HepG2 (cell line): ENCODE measurements around the gene HLF. TPM values are rescaled to one million over a fixed set of nuclear protein-coding genes. Genes with fewer than 3 reads are reported as not detected.

Source experiments
- CTCF ChIP-seq: sonication (generic); formaldehyde crosslinking; IDR thresholded peaks from 2 replicates; pipeline ENCODE4 v1.5.0; 2020; ENCODE audit warnings: mild to moderate bottlenecking, missing genetic modification reagents, moderate library complexity
- ELF3 ChIP-seq: IDR thresholded peaks from 2 replicates; pipeline ENCODE4 v1.6.1; 2016; ENCODE audit warnings: missing genetic modification reagents, missing compliant biosample characterization
- KMT2A ChIP-seq: sonication (generic); formaldehyde crosslinking; IDR thresholded peaks from 2 replicates; pipeline ENCODE4 v1.4.0; 2020; ENCODE audit warnings: missing genetic modification reagents
- MBD4 ChIP-seq: IDR thresholded peaks from 2 replicates; pipeline ENCODE4 v1.6.1; 2012; ENCODE audit warnings: low read length, inconsistent platforms, borderline replicate concordance
- MEF2D ChIP-seq: sonication (generic); formaldehyde crosslinking; IDR thresholded peaks from 2 replicates; pipeline ENCODE4 v1.5.1; 2020; ENCODE audit warnings: mild to moderate bottlenecking, missing genetic modification reagents
- POLR2A ChIP-seq, 2 experiments: IDR thresholded peaks; 2 replicates each; pipeline ENCODE4 v1.6.1; 2011; ENCODE audit warnings: low read depth in 2 of 2, low read length in 2 of 2, mild to moderate bottlenecking in 1 of 2, moderate library complexity in 1 of 2; ENCODE audit not compliant: insufficient read depth in 1 of 2
- POLR2AphosphoS2 ChIP-seq: IDR thresholded peaks from 2 replicates; pipeline ENCODE4 v1.6.1; 2011; ENCODE audit warnings: low read depth, low read length, improper control_type of control experiment
- RBM22 ChIP-seq: fragments of 200-400 bp; formaldehyde crosslinking; optimal IDR thresholded peaks from 2 replicates; pipeline ENCODE3; 2017; ENCODE audit warnings: mild to moderate bottlenecking, low read length, moderate library complexity
- SMYD3 ChIP-seq: sonication (generic); formaldehyde crosslinking; IDR thresholded peaks from 2 replicates; pipeline ENCODE4 v1.8.1; 2023; ENCODE audit warnings: mild to moderate bottlenecking, missing genetic modification reagents
- SNAPC5 ChIP-seq: sonication (generic); formaldehyde crosslinking; IDR thresholded peaks from 2 replicates; pipeline ENCODE4 v1.8.1; 2023; ENCODE audit warnings: mild to moderate bottlenecking, missing genetic modification reagents, borderline replicate concordance
- ZBTB3 ChIP-seq: sonication (generic); formaldehyde crosslinking; IDR thresholded peaks from 2 replicates; pipeline ENCODE4 v1.4.0; 2020; ENCODE audit warnings: low read depth, mild to moderate bottlenecking, moderate library complexity, missing genetic modification reagents, borderline replicate concordance
- ZNF124 ChIP-seq: sonication (generic); formaldehyde crosslinking; IDR thresholded peaks from 2 replicates; pipeline ENCODE4 v1.4.0; 2020; ENCODE audit warnings: missing genetic modification reagents
- ZNF333 ChIP-seq: sonication (generic); formaldehyde crosslinking; IDR thresholded peaks from 2 replicates; pipeline ENCODE4 v1.4.0; 2020; ENCODE audit warnings: mild to moderate bottlenecking, missing genetic modification reagents, borderline replicate concordance
- ZNF383 ChIP-seq: sonication (generic); formaldehyde crosslinking; IDR thresholded peaks from 2 replicates; pipeline ENCODE4 v1.4.0; 2020; ENCODE audit warnings: missing genetic modification reagents, mild to moderate bottlenecking, borderline replicate concordance
- ZNF44 ChIP-seq: sonication (generic); formaldehyde crosslinking; IDR thresholded peaks from 2 replicates; pipeline ENCODE4 v1.5.1; 2020; ENCODE audit warnings: mild to moderate bottlenecking, missing genetic modification reagents
- ZNF607 ChIP-seq: sonication (generic); formaldehyde crosslinking; IDR thresholded peaks from 2 replicates; pipeline ENCODE4 v1.5.1; 2020; ENCODE audit warnings: missing genetic modification reagents, mild to moderate bottlenecking, borderline replicate concordance
- ZNF644 ChIP-seq: IDR thresholded peaks from 2 replicates; pipeline ENCODE4 v1.6.1; 2016; ENCODE audit warnings: low read depth
- ZNF747 ChIP-seq: sonication (generic); formaldehyde crosslinking; IDR thresholded peaks from 2 replicates; pipeline ENCODE4 v1.8.1; 2023; ENCODE audit warnings: missing genetic modification reagents, mild to moderate bottlenecking, borderline replicate concordance
- polyA plus RNA-seq, 8 experiments: library from polyadenylated mRNA; depleted of rRNA in 3 of 8; stranded (reverse) in 7 of 8; unstranded in 1 of 8; fragments of >200 nt; fragmentation: Illumina TruSeq in 4 of 8; extraction: Trizol in 4 of 8; gene quantifications; 2 replicates each; pipeline versions ENCODE4 v1.2.1 to v1.2.3, GENCODE V29; 2011 to 2016; ENCODE audit warnings: low read depth in 4 of 8, missing spikeins in 1 of 8, mixed read lengths in 1 of 8; ENCODE audit not compliant: insufficient read depth in 1 of 8
- total RNA-seq, 5 experiments: library from RNA; depleted of rRNA; stranded (reverse); fragments of >200 nt; fragmentation: Illumina TruSeq; extraction: Trizol; gene quantifications; 2 replicates each; pipeline ENCODE4 v1.2.3, GENCODE V29; 2016; ENCODE audit warnings: low read depth in 1 of 5
- TF ChIP-seq, protein P1 (sequence below): sonication (generic); formaldehyde crosslinking; IDR thresholded peaks from 2 replicates; pipeline ENCODE4 v1.9.0; 2021; ENCODE audit warnings: mild to moderate bottlenecking, missing genetic modification reagents
- TF ChIP-seq, protein P2 (sequence below): sonication (generic); formaldehyde crosslinking; IDR thresholded peaks from 2 replicates; pipeline ENCODE4 v1.8.1; 2023; ENCODE audit warnings: mild to moderate bottlenecking, inconsistent platforms, moderate library complexity, missing genetic modification reagents, borderline replicate concordance

Gene HLF
- total and polyA plus RNA-seq, 2 of the 13 experiments (the other 11 are each of a cell fraction or from before 2014, with no cell fraction given): 202 to 346 TPM

GRCh38 chr17:55324296-55324978 lies 59.7 kb downstream of the HLF start (continued):
- TF ChIP-seq SNAPC5 (CRISPR knock-in tag) (no peak), ZNF644 (CRISPR knock-in tag) (no peak), MEF2D (CRISPR knock-in tag) (0 out of 2 replicates have a peak, but pooled peaks have one; percentile 9), SMYD3 (CRISPR knock-in tag) (0 out of 2 replicates have a peak, but pooled peaks have one; percentile 54), ZBTB3 (CRISPR knock-in tag) (no peak), ZNF747 (CRISPR knock-in tag) (no peak), POLR2AphosphoS2 (peak; percentile 96), POLR2A (IDR thresholded peaks at IDR 0.05; ENCODE audit: insufficient read depth in 1 of 2, low read depth in 2 of 2, low read length in 2 of 2) (peak in 1 of 2 experiments; percentile 62; a peak in 3 of 4 replicates), ZNF124 (CRISPR knock-in tag) (no peak), ZNF333 (CRISPR knock-in tag) (no peak), ZNF44 (CRISPR knock-in tag) (no peak), ZNF607 (CRISPR knock-in tag) (no peak), KMT2A (CRISPR knock-in tag) (no peak), RBM22 (peak; percentile 100), ZNF383 (CRISPR knock-in tag) (0 out of 2 replicates have a peak, but pooled peaks have one; percentile 70), CTCF (CRISPR knock-in tag) (peak; percentile 67), ELF3 (CRISPR knock-in tag) (0 out of 2 replicates have a peak, but pooled peaks have one; percentile 6), MBD4 (peak; percentile 90; the same call in 1 of the 2 replicates)
- TF ChIP-seq, protein P1, sequence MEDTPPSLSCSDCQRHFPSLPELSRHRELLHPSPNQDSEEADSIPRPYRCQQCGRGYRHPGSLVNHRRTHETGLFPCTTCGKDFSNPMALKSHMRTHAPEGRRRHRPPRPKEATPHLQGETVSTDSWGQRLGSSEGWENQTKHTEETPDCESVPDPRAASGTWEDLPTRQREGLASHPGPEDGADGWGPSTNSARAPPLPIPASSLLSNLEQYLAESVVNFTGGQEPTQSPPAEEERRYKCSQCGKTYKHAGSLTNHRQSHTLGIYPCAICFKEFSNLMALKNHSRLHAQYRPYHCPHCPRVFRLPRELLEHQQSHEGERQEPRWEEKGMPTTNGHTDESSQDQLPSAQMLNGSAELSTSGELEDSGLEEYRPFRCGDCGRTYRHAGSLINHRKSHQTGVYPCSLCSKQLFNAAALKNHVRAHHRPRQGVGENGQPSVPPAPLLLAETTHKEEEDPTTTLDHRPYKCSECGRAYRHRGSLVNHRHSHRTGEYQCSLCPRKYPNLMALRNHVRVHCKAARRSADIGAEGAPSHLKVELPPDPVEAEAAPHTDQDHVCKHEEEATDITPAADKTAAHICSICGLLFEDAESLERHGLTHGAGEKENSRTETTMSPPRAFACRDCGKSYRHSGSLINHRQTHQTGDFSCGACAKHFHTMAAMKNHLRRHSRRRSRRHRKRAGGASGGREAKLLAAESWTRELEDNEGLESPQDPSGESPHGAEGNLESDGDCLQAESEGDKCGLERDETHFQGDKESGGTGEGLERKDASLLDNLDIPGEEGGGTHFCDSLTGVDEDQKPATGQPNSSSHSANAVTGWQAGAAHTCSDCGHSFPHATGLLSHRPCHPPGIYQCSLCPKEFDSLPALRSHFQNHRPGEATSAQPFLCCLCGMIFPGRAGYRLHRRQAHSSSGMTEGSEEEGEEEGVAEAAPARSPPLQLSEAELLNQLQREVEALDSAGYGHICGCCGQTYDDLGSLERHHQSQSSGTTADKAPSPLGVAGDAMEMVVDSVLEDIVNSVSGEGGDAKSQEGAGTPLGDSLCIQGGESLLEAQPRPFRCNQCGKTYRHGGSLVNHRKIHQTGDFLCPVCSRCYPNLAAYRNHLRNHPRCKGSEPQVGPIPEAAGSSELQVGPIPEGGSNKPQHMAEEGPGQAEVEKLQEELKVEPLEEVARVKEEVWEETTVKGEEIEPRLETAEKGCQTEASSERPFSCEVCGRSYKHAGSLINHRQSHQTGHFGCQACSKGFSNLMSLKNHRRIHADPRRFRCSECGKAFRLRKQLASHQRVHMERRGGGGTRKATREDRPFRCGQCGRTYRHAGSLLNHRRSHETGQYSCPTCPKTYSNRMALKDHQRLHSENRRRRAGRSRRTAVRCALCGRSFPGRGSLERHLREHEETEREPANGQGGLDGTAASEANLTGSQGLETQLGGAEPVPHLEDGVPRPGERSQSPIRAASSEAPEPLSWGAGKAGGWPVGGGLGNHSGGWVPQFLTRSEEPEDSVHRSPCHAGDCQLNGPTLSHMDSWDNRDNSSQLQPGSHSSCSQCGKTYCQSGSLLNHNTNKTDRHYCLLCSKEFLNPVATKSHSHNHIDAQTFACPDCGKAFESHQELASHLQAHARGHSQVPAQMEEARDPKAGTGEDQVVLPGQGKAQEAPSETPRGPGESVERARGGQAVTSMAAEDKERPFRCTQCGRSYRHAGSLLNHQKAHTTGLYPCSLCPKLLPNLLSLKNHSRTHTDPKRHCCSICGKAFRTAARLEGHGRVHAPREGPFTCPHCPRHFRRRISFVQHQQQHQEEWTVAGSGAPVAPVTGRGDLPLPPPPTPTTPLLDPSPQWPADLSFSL (CRISPR knock-in tag): 0 out of 2 replicates have a peak, but pooled peaks have one; percentile 33
- TF ChIP-seq, protein P2, sequence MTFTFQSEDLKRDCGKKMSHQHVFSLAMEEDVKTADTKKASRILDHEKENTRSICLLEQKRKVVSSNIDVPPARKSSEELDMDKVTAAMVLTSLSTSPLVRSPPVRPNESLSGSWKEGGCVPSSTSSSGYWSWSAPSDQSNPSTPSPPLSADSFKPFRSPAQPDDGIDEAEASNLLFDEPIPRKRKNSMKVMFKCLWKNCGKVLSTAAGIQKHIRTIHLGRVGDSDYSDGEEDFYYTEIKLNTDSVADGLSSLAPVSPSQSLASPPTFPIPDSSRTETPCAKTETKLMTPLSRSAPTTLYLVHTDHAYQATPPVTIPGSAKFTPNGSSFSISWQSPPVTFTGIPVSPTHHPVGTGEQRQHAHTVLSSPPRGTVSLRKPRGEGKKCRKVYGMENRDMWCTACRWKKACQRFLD (CRISPR knock-in tag): 0 out of 2 replicates have a peak, but pooled peaks have one; percentile 42
